Endothelial cell of umbilical vein (primary cell): ENCODE measurements around the gene LEMD3. TPM values are rescaled to one million over a fixed set of nuclear protein-coding genes. Genes with fewer than 3 reads are reported as not detected.

Experiments
- BruUV-seq: library from RNA; stranded (reverse); fragments of 400-500 nt; replicated peaks from 2 replicates; lab custom pipeline; 2021; lab: Mats Ljungman, UMichigan
- CTCF ChIA-PET: fragments of 300-600, 350-600 bp; sonication (Branson Sonifier 250); formaldehyde crosslinking; loops from one replicate; lab custom pipeline; 2021; ENCODE audit warnings: antibody characterized with exemption, inconsistent platforms; lab: Charles Lee
- POLR2A ChIA-PET: fragments of 300-600, 350-600 bp; sonication (Branson Sonifier 250); formaldehyde crosslinking; loops from one replicate; lab custom pipeline; 2021; ENCODE audit warnings: antibody characterized with exemption, inconsistent platforms; lab: Charles Lee
- DNase-seq: peaks from one replicate; pipeline ENCODE4 v3.0.0-alpha.2; 2011; ENCODE audit warnings: low read depth, low spot score
- FAIRE-seq: peaks from 2 replicates; lab custom pipeline; 2011; peaks lifted over from hg19 to GRCh38; lab: Jason Lieb, UNC
- H2AFZ ChIP-seq: 2 replicates; pipeline ENCODE4 v1.6.0; 2012; ENCODE audit warnings: low read depth, low read length, control low read depth, inconsistent platforms
- H3K27ac ChIP-seq: 2 replicates; pipeline ENCODE4 v1.5.1; 2011; ENCODE audit warnings: low read depth, mild to moderate bottlenecking, control low read depth, low read length, moderate library complexity; ENCODE audit not compliant: insufficient read depth
- H3K27me3 ChIP-seq, 2 experiments: 2 replicates each; pipeline versions ENCODE4 v1.6.0 to v1.6.1; 2011; ENCODE audit warnings: low read length in 2 of 2, mixed read lengths in 1 of 2; ENCODE audit not compliant: control insufficient read depth in 2 of 2, insufficient read depth in 2 of 2
- H3K36me3 ChIP-seq, 2 experiments: 2 replicates in 1 of 2; 3 replicates in 1 of 2; pipeline ENCODE4 v1.5.1; 2011; ENCODE audit warnings: low read length in 2 of 2, mild to moderate bottlenecking in 1 of 2, moderate library complexity in 1 of 2; ENCODE audit not compliant: control insufficient read depth in 2 of 2, insufficient read depth in 2 of 2; ENCODE audit errors: extremely low read depth in 1 of 2
- H3K4me1 ChIP-seq: 3 replicates; pipeline ENCODE4 v1.5.1; 2011; ENCODE audit warnings: mild to moderate bottlenecking, low read length; ENCODE audit not compliant: control insufficient read depth, insufficient read depth; ENCODE audit errors: extremely low read depth
- H3K4me2 ChIP-seq: 2 replicates; pipeline ENCODE4 v1.6.1; 2011; ENCODE audit warnings: low read length, control low read depth, mixed read lengths; ENCODE audit not compliant: insufficient read depth
- H3K4me3 ChIP-seq, 3 experiments: fragments of 200-600 bp in 1 of 3; sonication (generic), shearing (Covaris generic) in 1 of 3; replicated peaks in 1 of 3; 2 replicates each; pipeline ENCODE4 v1.5.1; 2011 to 2016; ENCODE audit warnings: control low read depth in 3 of 3, low read length in 3 of 3, mild to moderate bottlenecking in 2 of 3, inconsistent platforms in 1 of 3, low read depth in 1 of 3, moderate library complexity in 1 of 3; ENCODE audit not compliant: insufficient read depth in 1 of 3
- H3K79me2 ChIP-seq: 2 replicates; pipeline ENCODE4 v1.6.0; 2012; ENCODE audit warnings: low read length, inconsistent platforms; ENCODE audit not compliant: control insufficient read depth, insufficient read depth
- H3K9ac ChIP-seq: replicated peaks from 2 replicates; pipeline ENCODE3; 2011; ENCODE audit warnings: low read length, control low read depth; ENCODE audit not compliant: insufficient read depth; ENCODE audit errors: extremely low read depth
- H3K9me1 ChIP-seq: replicated peaks from 3 replicates; pipeline ENCODE4 v1.6.0; 2011; ENCODE audit warnings: mild to moderate bottlenecking, low read length; ENCODE audit not compliant: control insufficient read depth, insufficient read depth; ENCODE audit errors: extremely low read depth
- H3K9me3 ChIP-seq: replicated peaks from 2 replicates; pipeline ENCODE4 v1.5.1; 2012; ENCODE audit warnings: low read length, inconsistent platforms; ENCODE audit not compliant: control insufficient read depth, insufficient read depth
- H4K20me1 ChIP-seq: replicated peaks from 2 replicates; pipeline ENCODE3; 2011; ENCODE audit warnings: mild to moderate bottlenecking, low read length; ENCODE audit not compliant: control insufficient read depth, insufficient read depth; ENCODE audit errors: extremely low read depth
- CTCF ChIP-seq, 2 donors: IDR thresholded peaks; 1 replicate in 1 of 2; 2 replicates in 1 of 2; pipeline ENCODE4 v1.5.1; 2011; ENCODE audit warnings: low read length in 2 of 2, mild to moderate bottlenecking in 2 of 2, moderate library complexity in 2 of 2, control low read depth in 1 of 2, inconsistent platforms in 1 of 2, low read depth in 1 of 2; ENCODE audit not compliant: insufficient read depth in 1 of 2; ENCODE audit errors: extremely low read depth in 1 of 2
- EZH2 ChIP-seq: IDR thresholded peaks from 2 replicates; pipeline ENCODE4 v1.6.1; 2012; ENCODE audit warnings: borderline replicate concordance, low read depth, mild to moderate bottlenecking, moderate library complexity, low read length, inconsistent platforms; ENCODE audit not compliant: severe bottlenecking
- FOS ChIP-seq: IDR thresholded peaks from 2 replicates; pipeline ENCODE4 v1.6.1; 2011; ENCODE audit warnings: mild to moderate bottlenecking, low read length, moderate library complexity, borderline replicate concordance; ENCODE audit not compliant: insufficient read depth
- GATA2 ChIP-seq: IDR thresholded peaks from 2 replicates; pipeline ENCODE4 v1.7.0; 2011; ENCODE audit warnings: low read depth, mild to moderate bottlenecking, moderate library complexity, mixed read lengths, low read length; ENCODE audit not compliant: insufficient read length, insufficient read depth
- MAX ChIP-seq: IDR thresholded peaks from 2 replicates; pipeline ENCODE4 v1.6.1; 2011; ENCODE audit not compliant: insufficient read depth, insufficient read length
- MYC ChIP-seq: IDR thresholded peaks from one replicate; pipeline ENCODE4 v1.6.1; 2011; ENCODE audit warnings: mild to moderate bottlenecking, low read depth, low read length
- POLR2AphosphoS5 ChIP-seq: IDR thresholded peaks from 2 replicates; pipeline ENCODE4 v1.6.1; 2012; ENCODE audit warnings: low read depth, mild to moderate bottlenecking, control low read depth, low read length, moderate library complexity; ENCODE audit not compliant: insufficient read depth
- dilution Hi-C: fragments of 300-500 bp; cut with MboI; formaldehyde crosslinking; loops from one replicate; pipeline ENCODE4 v1.15.0; 2019; ENCODE audit warnings: low sequenced_read_pairs; ENCODE audit not compliant: extremely low pct_ligation_motif_present
- intact Hi-C: fragments of 100-400 bp; cut with micrococcal nuclease; formaldehyde crosslinking; loops from one replicate; pipeline ENCODE4 v1.10.0; 2022
- polyA plus RNA-seq, 4 experiments: library from polyadenylated mRNA; depleted of rRNA in 3 of 4; stranded (reverse) in 3 of 4; unstranded in 1 of 4; fragments of >200 nt; gene quantifications; 2 replicates each; pipeline versions ENCODE4 v1.2.1 to v1.2.3, GENCODE V29; 2011 to 2012; ENCODE audit warnings: missing spikeins in 1 of 4
- total RNA-seq: library from RNA; stranded (reverse); gene quantifications from 2 replicates; pipeline ENCODE4 v1.2.3, GENCODE V29; 2021

LEMD3 gene
- total and polyA plus RNA-seq, 2 donors (not counting 3 experiments of a cell fraction or from before 2014, with no cell fraction given), result 7.4 to 24.2 TPM

- no peaks in the 10 kb centered on the region for H3K27me3 ChIP-seq
- BruUV-seq, result no TSS peak
- H3K9ac ChIP-seq, result no peak overlapping the region
- TF ChIP-seq GATA2, result no peak
- dilution Hi-C loops, result no loop called here
- H3K4me1 ChIP-seq, result no peaks in the 10 kb centered on the region
- no peak overlapping the region for H3K4me2 ChIP-seq
- no peaks in the 10 kb centered on the region for H3K9me3 ChIP-seq
- no peak overlapping the region for H3K4me3 ChIP-seq
- DNase-seq (no peak), FAIRE-seq (no peak)
- POLR2A ChIA-PET, result no interaction called here
- H3K27ac ChIP-seq, result no peak overlapping the region
- peaks cover 65% of the 10 kb centered on the region for H3K79me2 ChIP-seq
- CTCF ChIA-PET, result interaction anchor here (2.0 to 3.6 kb wide), 2 partner anchors 11 to 48 kb away, joined by 9 to 17 read pairs; no protein-coding TSS in a partner anchor
- intact Hi-C loops, result loop anchor here (5.0 kb wide), 1 partner anchor 667 kb away; no protein-coding TSS in a partner anchor
- H2AFZ ChIP-seq, result no peak overlapping the region
- peaks cover 10% of the 10 kb centered on the region for H4K20me1 ChIP-seq
- no peaks in the 10 kb centered on the region for H3K9me1 ChIP-seq
- H3K36me3 ChIP-seq, result no peaks in the 10 kb centered on the region
These were observed 14.9 kb downstream of the LEMD3 start for GRCh38 chr12:65184176-65184857.

GRCh38 chr12:65184858-65185229 lies 15.5 kb downstream of the LEMD3 start:
- intact Hi-C loops, result loop anchor here (5.0 kb wide), 1 partner anchor 668 kb away; no protein-coding TSS in a partner anchor
- Histone ChIP-seq H3K27ac (no peak overlapping the region), H3K36me3 (no peaks in the 10 kb centered on the region), H2AFZ (no peak overlapping the region), H4K20me1 (peaks cover 14% of the 10 kb centered on the region), H3K27me3 (no peaks in the 10 kb centered on the region), H3K9ac (no peak overlapping the region), H3K4me2 (no peak overlapping the region), H3K9me3 (no peaks in the 10 kb centered on the region), H3K79me2 (peaks cover 69% of the 10 kb centered on the region), H3K4me1 (no peaks in the 10 kb centered on the region), H3K4me3 (no peak overlapping the region), H3K9me1 (no peaks in the 10 kb centered on the region)
- POLR2A ChIA-PET, result no interaction called here
- TF ChIP-seq MAX (no peak), POLR2AphosphoS5 (no peak), CTCF (IDR thresholded peaks at IDR 0.05; ENCODE audit: extremely low read depth in 1 of 2, insufficient read depth in 1 of 2, low read depth in 1 of 2, low read length in 2 of 2) (no peak), EZH2 (no peak), GATA2 (no peak), FOS (no peak), MYC (no peak)
- CTCF ChIA-PET, result interaction anchor here (2.0 to 3.6 kb wide), 2 partner anchors 10 to 48 kb away, joined by 9 to 17 read pairs; no protein-coding TSS in a partner anchor
- no peak for FAIRE-seq
- no TSS peak for BruUV-seq
- dilution Hi-C loops, result no loop called here
- DNase-seq, result no peak
